Thyroid gland (tissue), 4 donors: ENCODE results near the gene PODN. TPM values are rescaled to one million over a fixed set of nuclear protein-coding genes. Genes with fewer than 3 reads are reported as not detected.

Source experiments
- DNase-seq, 2 donors: peaks; one replicate each; pipeline ENCODE4 v3.0.0-alpha.2; 2019
- H3K27ac ChIP-seq, 3 donors: fragments of 200-600 bp; sonication (generic); 1 replicate in 2 of 3; 2 replicates in 1 of 3; pipeline ENCODE4 v1.5.1; 2016 to 2019; ENCODE audit warnings: mild to moderate bottlenecking in 1 of 3, moderate library complexity in 1 of 3
- H3K27me3 ChIP-seq: fragments of 200-600 bp; sonication (generic); one replicate; pipeline ENCODE4 v1.5.1; 2019
- H3K36me3 ChIP-seq, 2 donors: fragments of 200-600 bp; sonication (generic); one replicate each; pipeline ENCODE4 v1.5.1; 2016 to 2019
- H3K4me1 ChIP-seq, 2 donors: fragments of 200-600 bp; sonication (generic); one replicate each; pipeline ENCODE4 v1.5.1; 2017 to 2019
- H3K4me3 ChIP-seq, 3 donors: fragments of 200-600 bp; sonication (generic); replicated peaks in 1 of 3; 1 replicate in 2 of 3; 2 replicates in 1 of 3; pipeline ENCODE4 v1.5.1; 2016; ENCODE audit warnings: mild to moderate bottlenecking in 1 of 3
- H3K9me3 ChIP-seq: fragments of 200-600 bp; sonication (generic); one replicate; pipeline ENCODE4 v1.5.1; 2017
- CTCF ChIP-seq, 6 experiments: fragments of 200-600 bp in 3 of 6; fragments of 450-650 bp in 3 of 6; sonication (generic) in 3 of 6; IDR thresholded peaks; one replicate each; pipeline ENCODE4 v1.5.1; 2016 to 2019; ENCODE audit warnings: antibody characterized with exemption in 6 of 6, mild to moderate bottlenecking in 2 of 6, inconsistent platforms in 1 of 6, moderate library complexity in 1 of 6
- POLR2A ChIP-seq, 2 donors: fragments of 450-650 bp; IDR thresholded peaks; one replicate each; pipeline ENCODE4 v1.6.1; 2017; ENCODE audit warnings: antibody characterized with exemption in 2 of 2, mild to moderate bottlenecking in 2 of 2, moderate library complexity in 1 of 2
- WGBS, 2 donors: methylation state at CpG; one replicate each; pipeline ENCODE4 v1.1.5; 2017; 5-methylcytosine and 5-hydroxymethylcytosine counted together
- intact Hi-C: fragments of 100-400 bp; cut with DNase I; formaldehyde crosslinking; loops from one replicate; pipeline ENCODE4 v1.15.1; 2023
- total RNA-seq, 4 donors: library from RNA; depleted of rRNA; stranded (reverse); fragments of >200 nt; gene quantifications; one replicate each; pipeline ENCODE4 v1.2.3, GENCODE V29; 2016

Gene PODN
- total RNA-seq, 4 donors from 2014 or later: 80.8 to 125 (median 101) TPM

- no peak for DNase-seq
- 85 to 86% methylated on average over 5 to 9 of the region's 19 CpGs for WGBS, 2 donors
- Histone ChIP-seq H3K9me3 (no peaks in the 10 kb centered on the region), H3K4me3 (no peak overlapping the region), H3K36me3 (no peaks in the 10 kb centered on the region), H3K27ac (no peak overlapping the region), H3K27me3 (no peaks in the 10 kb centered on the region), H3K4me1 (no peaks in the 10 kb centered on the region)
- intact Hi-C loops: no loop called here
- TF ChIP-seq CTCF (IDR thresholded peaks at IDR 0.05) (no peak), POLR2A (IDR thresholded peaks at IDR 0.05) (no peak)
Measured at GRCh38 chr1:53076721-53077598, 14.9 kb downstream of the PODN start.

- no peak for DNase-seq
- H3K4me3 ChIP-seq: no peak overlapping the region
- intact Hi-C loops: no loop called here
- WGBS, 2 donors: 87% methylated on average over 12 to 13 of the region's 13 CpGs
- H3K27me3 ChIP-seq: no peaks in the 10 kb centered on the region
- H3K36me3 ChIP-seq: no peaks in the 10 kb centered on the region
- no peak overlapping the region for H3K27ac ChIP-seq
- no peaks in the 10 kb centered on the region for H3K4me1 ChIP-seq
- TF ChIP-seq POLR2A (IDR thresholded peaks at IDR 0.05): no peak
- no peak for TF ChIP-seq CTCF (IDR thresholded peaks at IDR 0.05)
- no peaks in the 10 kb centered on the region for H3K9me3 ChIP-seq
Measured at GRCh38 chr1:53077599-53077965, 15.6 kb downstream of the PODN start.

GRCh38 chr1:53078333-53079101, 16.5 kb downstream of the PODN start:
- Histone ChIP-seq H3K4me3 (no peak overlapping the region), H3K36me3 (no peaks in the 10 kb centered on the region), H3K27ac (no peak overlapping the region), H3K27me3 (no peaks in the 10 kb centered on the region), H3K4me1 (no peaks in the 10 kb centered on the region), H3K9me3 (no peaks in the 10 kb centered on the region)
- intact Hi-C loops: no loop called here
- 94 to 95% methylated on average over 22 to 34 of the region's 46 CpGs for WGBS, 2 donors
- TF ChIP-seq POLR2A (IDR thresholded peaks at IDR 0.05): no peak
- no peak for DNase-seq

GRCh38 chr1:53079251-53079650, 17.2 kb downstream of the PODN start:
- Histone ChIP-seq H3K4me3 (no peak overlapping the region), H3K36me3 (no peaks in the 10 kb centered on the region), H3K9me3 (no peaks in the 10 kb centered on the region), H3K4me1 (no peaks in the 10 kb centered on the region), H3K27me3 (no peaks in the 10 kb centered on the region), H3K27ac (no peak overlapping the region)
- TF ChIP-seq POLR2A (IDR thresholded peaks at IDR 0.05): no peak
- no peak for TF ChIP-seq CTCF (IDR thresholded peaks at IDR 0.05)
- 80 to 82% methylated on average over 4 of the region's 4 CpGs for WGBS, 2 donors
- intact Hi-C loops: no loop called here
- DNase-seq: no peak

- intact Hi-C loops: no loop called here
- Histone ChIP-seq H3K4me1 (no peaks in the 10 kb centered on the region), H3K9me3 (no peaks in the 10 kb centered on the region), H3K27ac (no peak overlapping the region), H3K27me3 (no peaks in the 10 kb centered on the region), H3K4me3 (no peak overlapping the region), H3K36me3 (no peaks in the 10 kb centered on the region)
- WGBS, 2 donors: 55 to 68% methylated on average over 3 of the region's 3 CpGs
- TF ChIP-seq CTCF (IDR thresholded peaks at IDR 0.05) (no peak), POLR2A (IDR thresholded peaks at IDR 0.05) (no peak)
- no peak for DNase-seq
Measured at GRCh38 chr1:53080041-53080440, 18.0 kb downstream of the PODN start.
